ENCODE data around the gene CBLB.

CBLB gene

DNA sequence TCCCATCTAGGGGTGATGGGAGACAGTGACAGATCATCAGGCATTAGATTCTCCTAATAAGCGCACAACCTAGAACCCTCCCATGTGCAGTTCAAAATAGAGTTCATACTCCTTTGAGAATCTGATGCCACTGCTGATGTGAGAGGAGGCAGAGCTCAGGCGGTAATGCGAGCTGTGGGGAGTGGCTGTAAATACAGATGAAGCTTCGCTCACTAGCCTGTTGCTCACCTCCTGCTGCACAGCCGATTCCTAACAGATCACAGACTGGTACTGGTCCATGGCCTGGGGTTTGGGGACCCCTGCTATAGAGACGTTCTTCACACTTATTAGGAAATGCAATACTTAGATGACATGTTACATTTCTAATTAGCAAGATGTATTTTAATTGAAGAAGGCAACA lies 154.4 kb downstream of the CBLB start:
- no CpG with 5 or more reads among the region's 6 CpGs for WGBS, 2 donors (ENCODE audit: extremely low coverage in 2 of 2, insufficient read length in 2 of 2, insufficient replicate concordance in 1 of 2)
- Histone ChIP-seq H3K27me3 (ENCODE audit: control insufficient read depth in 3 of 3, insufficient read depth in 3 of 3, low read depth in 1 of 3, low read length in 3 of 3) (no peaks in the 10 kb centered on the region), H2AK5ac (ENCODE audit: low read depth, low read length) (no peak overlapping the region), H3K9me3 (replicated peaks in 1 of 2; ENCODE audit: control insufficient read depth in 2 of 2, insufficient read depth in 1 of 2, low read depth in 1 of 2, low read length in 2 of 2) (peaks cover 0 to 15% of the 10 kb centered on the region in 2 donors), H4K8ac (ENCODE audit: low read depth, low read length) (no peak overlapping the region), H2BK5ac (ENCODE audit: low read length) (no peak overlapping the region), H3K27ac (replicated peaks; ENCODE audit: low read length) (no peak overlapping the region), H3K4ac (ENCODE audit: low read length) (no peak overlapping the region), H3K4me2 (ENCODE audit: insufficient read depth, low read length, poor library complexity, severe bottlenecking) (no peak overlapping the region), H2AFZ (ENCODE audit: low read length) (no peak overlapping the region), H3K18ac (ENCODE audit: low read length) (no peak overlapping the region), H2BK15ac (ENCODE audit: low read length) (no peak overlapping the region), H2BK120ac (ENCODE audit: low read depth, low read length) (no peak overlapping the region), H4K91ac (ENCODE audit: low read depth, low read length, poor library complexity) (no peak overlapping the region), H3K9ac (ENCODE audit: low read depth, low read length, poor library complexity) (no peak overlapping the region), H3K4me3 (ENCODE audit: low read length in 2 of 2) (no peak overlapping the region), H3K79me1 (ENCODE audit: low read depth, low read length) (no peaks in the 10 kb centered on the region), H3K23ac (ENCODE audit: low read depth, low read length, poor library complexity) (no peak overlapping the region), H3K4me1 (ENCODE audit: control insufficient read depth in 2 of 2, insufficient read depth in 1 of 2, low read depth in 1 of 2, low read length in 2 of 2) (no peaks in the 10 kb centered on the region), H3K14ac (ENCODE audit: low read length) (no peak overlapping the region), H2BK12ac (ENCODE audit: low read length) (no peak overlapping the region), H3K36me3 (replicated peaks in 1 of 2; ENCODE audit: control insufficient read depth in 2 of 2, insufficient read depth in 2 of 2, low read length in 2 of 2) (peaks cover 3 to 63% of the 10 kb centered on the region in 2 donors)
- no peak for DNase-seq (ENCODE audit: low spot score)

DNA sequence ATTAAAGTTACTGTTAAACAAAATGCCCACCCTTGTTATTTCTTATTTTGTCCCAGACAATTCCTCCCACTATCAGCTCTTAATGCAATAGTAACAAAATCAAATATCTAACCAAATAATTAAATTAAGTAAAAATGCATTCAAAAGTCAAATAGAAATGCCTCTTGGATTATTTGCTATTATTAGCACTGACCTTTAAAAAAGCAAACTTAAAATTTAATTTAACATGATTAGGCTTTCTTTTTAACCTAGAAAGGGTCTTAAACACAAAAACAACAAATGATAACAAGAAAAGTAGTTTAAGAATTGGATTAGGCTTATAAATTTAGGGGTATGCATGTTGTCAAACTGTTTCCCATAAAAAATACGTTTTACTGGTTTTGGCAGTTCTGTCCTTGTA lies 159.8 kb downstream of the CBLB start:
- Histone ChIP-seq H3K9ac (ENCODE audit: low read depth, low read length, poor library complexity) (no peak overlapping the region), H2AK5ac (ENCODE audit: low read depth, low read length) (no peak overlapping the region), H2AFZ (ENCODE audit: low read length) (no peak overlapping the region), H3K23ac (ENCODE audit: low read depth, low read length, poor library complexity) (no peak overlapping the region), H2BK5ac (ENCODE audit: low read length) (no peak overlapping the region), H3K4me3 (ENCODE audit: low read length in 2 of 2) (no peak overlapping the region), H3K14ac (ENCODE audit: low read length) (no peak overlapping the region), H3K36me3 (replicated peaks in 1 of 2; ENCODE audit: control insufficient read depth in 2 of 2, insufficient read depth in 2 of 2, low read length in 2 of 2) (peaks cover under 1 to 29% of the 10 kb centered on the region in 2 donors), H3K4me1 (ENCODE audit: control insufficient read depth in 2 of 2, insufficient read depth in 1 of 2, low read depth in 1 of 2, low read length in 2 of 2) (no peaks in the 10 kb centered on the region), H2BK12ac (ENCODE audit: low read length) (no peak overlapping the region), H3K27me3 (ENCODE audit: control insufficient read depth in 3 of 3, insufficient read depth in 3 of 3, low read depth in 1 of 3, low read length in 3 of 3) (no peaks in the 10 kb centered on the region), H3K4me2 (ENCODE audit: insufficient read depth, low read length, poor library complexity, severe bottlenecking) (no peak overlapping the region), H4K91ac (ENCODE audit: low read depth, low read length, poor library complexity) (no peak overlapping the region), H2BK15ac (ENCODE audit: low read length) (no peak overlapping the region), H3K27ac (replicated peaks; ENCODE audit: low read length) (no peak overlapping the region), H3K4ac (ENCODE audit: low read length) (no peak overlapping the region), H3K79me1 (ENCODE audit: low read depth, low read length) (no peaks in the 10 kb centered on the region), H3K9me3 (replicated peaks in 1 of 2; ENCODE audit: control insufficient read depth in 2 of 2, insufficient read depth in 1 of 2, low read depth in 1 of 2, low read length in 2 of 2) (peaks cover 0 to 5% of the 10 kb centered on the region in 2 donors), H3K18ac (ENCODE audit: low read length) (no peak overlapping the region), H2BK120ac (ENCODE audit: low read depth, low read length) (no peak overlapping the region), H4K8ac (ENCODE audit: low read depth, low read length) (no peak overlapping the region)
- DNase-seq (ENCODE audit: low spot score), result no peak
- WGBS, 2 donors (ENCODE audit: extremely low coverage in 2 of 2, insufficient read length in 2 of 2, insufficient replicate concordance in 1 of 2), result no CpG with 5 or more reads among the region's 1 CpG

DNA sequence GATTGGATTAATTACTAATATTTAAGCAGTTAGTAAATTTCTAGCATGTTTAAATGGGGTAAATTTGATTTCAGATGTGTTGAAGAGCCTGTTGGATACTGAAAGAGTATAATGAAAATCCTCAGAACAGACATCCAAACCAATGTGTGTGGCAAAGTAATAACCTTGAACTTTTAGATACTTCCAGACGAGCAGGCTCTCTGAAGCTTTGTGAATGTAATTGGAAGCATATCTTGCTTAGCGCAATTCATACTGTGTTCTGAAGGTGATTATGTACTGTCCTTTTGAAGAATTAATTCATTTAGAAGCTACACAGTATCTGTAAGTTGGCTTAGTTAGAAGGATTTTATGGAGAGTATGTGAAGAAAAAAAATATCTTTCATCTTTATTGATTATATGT lies 161.8 kb downstream of the CBLB start:
- Histone ChIP-seq H3K23ac (ENCODE audit: low read depth, low read length, poor library complexity) (no peak overlapping the region), H2BK15ac (ENCODE audit: low read length) (no peak overlapping the region)

DNA sequence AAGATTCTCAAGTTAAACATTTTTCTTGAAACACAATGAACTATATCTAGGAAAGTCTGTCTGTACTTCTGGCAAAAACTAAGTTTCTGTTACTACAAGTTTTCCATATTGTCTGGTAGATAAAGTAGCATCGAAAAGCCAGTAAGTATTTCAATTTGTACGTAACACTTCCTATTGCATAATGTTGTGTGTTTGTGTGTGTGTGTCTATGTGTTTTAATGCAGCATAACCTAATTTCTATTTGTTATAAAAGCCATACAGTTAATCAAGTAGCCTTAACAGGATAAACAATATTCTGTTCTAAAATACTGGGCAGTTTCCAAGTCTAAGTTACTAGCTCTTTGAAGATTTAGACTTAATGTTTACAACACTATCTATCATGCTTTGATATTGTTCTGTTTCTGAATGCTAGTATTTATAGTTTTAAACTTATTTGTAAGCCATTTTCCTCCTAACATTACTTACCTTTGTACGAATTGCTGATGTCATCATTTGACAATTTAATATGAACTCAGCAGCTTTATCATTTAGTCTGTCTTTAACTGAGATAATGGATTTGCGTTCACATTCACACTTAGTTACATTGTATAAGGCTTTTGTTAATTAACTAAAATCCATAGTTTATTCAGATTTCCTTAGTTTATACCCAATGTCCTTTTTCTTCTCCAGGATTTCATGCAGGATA lies 163.9 kb downstream of the CBLB start:
- H3K9ac ChIP-seq (ENCODE audit: low read depth, low read length, poor library complexity), result no peak overlapping the region
- H3K23ac ChIP-seq (ENCODE audit: low read depth, low read length, poor library complexity), result no peak overlapping the region
- no peak for DNase-seq (ENCODE audit: low spot score)
- H3K36me3 ChIP-seq (replicated peaks in 1 of 2; ENCODE audit: control insufficient read depth in 2 of 2, insufficient read depth in 2 of 2, low read length in 2 of 2), result peaks cover 2 to 43% of the 10 kb centered on the region in 2 donors
- H3K4ac ChIP-seq (ENCODE audit: low read length), result no peak overlapping the region
- H2AK5ac ChIP-seq (ENCODE audit: low read depth, low read length), result no peak overlapping the region
- H3K18ac ChIP-seq (ENCODE audit: low read length), result no peak overlapping the region
- no peak overlapping the region for H2AFZ ChIP-seq (ENCODE audit: low read length)
- no peak overlapping the region for H4K8ac ChIP-seq (ENCODE audit: low read depth, low read length)
- no peak overlapping the region for H4K91ac ChIP-seq (ENCODE audit: low read depth, low read length, poor library complexity)
- no peak overlapping the region for H2BK120ac ChIP-seq (ENCODE audit: low read depth, low read length)
- no peak overlapping the region for H3K27ac ChIP-seq (replicated peaks; ENCODE audit: low read length)
- peaks cover 0 to 1% of the 10 kb centered on the region in 2 donors for H3K4me1 ChIP-seq (ENCODE audit: control insufficient read depth in 2 of 2, insufficient read depth in 1 of 2, low read depth in 1 of 2, low read length in 2 of 2)
- no peak overlapping the region for H3K14ac ChIP-seq (ENCODE audit: low read length)
- H2BK12ac ChIP-seq (ENCODE audit: low read length), result no peak overlapping the region
- no CpG with 5 or more reads among the region's 4 CpGs for WGBS, 2 donors (ENCODE audit: extremely low coverage in 2 of 2, insufficient read length in 2 of 2, insufficient replicate concordance in 1 of 2)
- H3K4me3 ChIP-seq (ENCODE audit: low read length in 2 of 2), result no peak overlapping the region
- H3K27me3 ChIP-seq (ENCODE audit: control insufficient read depth in 3 of 3, insufficient read depth in 3 of 3, low read depth in 1 of 3, low read length in 3 of 3), result no peaks in the 10 kb centered on the region
- no peak overlapping the region for H2BK15ac ChIP-seq (ENCODE audit: low read length)
- no peaks in the 10 kb centered on the region for H3K79me1 ChIP-seq (ENCODE audit: low read depth, low read length)
- no peaks in the 10 kb centered on the region for H3K9me3 ChIP-seq (replicated peaks in 1 of 2; ENCODE audit: control insufficient read depth in 2 of 2, insufficient read depth in 1 of 2, low read depth in 1 of 2, low read length in 2 of 2)
- H2BK5ac ChIP-seq (ENCODE audit: low read length), result no peak overlapping the region
- no peak overlapping the region for H3K4me2 ChIP-seq (ENCODE audit: insufficient read depth, low read length, poor library complexity, severe bottlenecking)

More for the DNA sequence above, 161.8 kb downstream of the CBLB start:
- Histone ChIP-seq H3K18ac (ENCODE audit: low read length) (no peak overlapping the region), H3K4me1 (ENCODE audit: control insufficient read depth in 2 of 2, insufficient read depth in 1 of 2, low read depth in 1 of 2, low read length in 2 of 2) (no peaks in the 10 kb centered on the region), H2AFZ (ENCODE audit: low read length) (no peak overlapping the region), H2BK120ac (ENCODE audit: low read depth, low read length) (no peak overlapping the region), H3K9ac (ENCODE audit: low read depth, low read length, poor library complexity) (no peak overlapping the region), H3K4ac (ENCODE audit: low read length) (no peak overlapping the region), H2BK12ac (ENCODE audit: low read length) (no peak overlapping the region), H3K27ac (replicated peaks; ENCODE audit: low read length) (no peak overlapping the region), H3K14ac (ENCODE audit: low read length) (no peak overlapping the region), H3K4me3 (ENCODE audit: low read length in 2 of 2) (no peak overlapping the region), H3K27me3 (ENCODE audit: control insufficient read depth in 3 of 3, insufficient read depth in 3 of 3, low read depth in 1 of 3, low read length in 3 of 3) (no peaks in the 10 kb centered on the region), H2BK5ac (ENCODE audit: low read length) (no peak overlapping the region), H3K4me2 (ENCODE audit: insufficient read depth, low read length, poor library complexity, severe bottlenecking) (no peak overlapping the region), H4K8ac (ENCODE audit: low read depth, low read length) (no peak overlapping the region), H3K36me3 (replicated peaks in 1 of 2; ENCODE audit: control insufficient read depth in 2 of 2, insufficient read depth in 2 of 2, low read length in 2 of 2) (peaks cover 2 to 35% of the 10 kb centered on the region in 2 donors), H3K79me1 (ENCODE audit: low read depth, low read length) (no peaks in the 10 kb centered on the region), H3K9me3 (replicated peaks in 1 of 2; ENCODE audit: control insufficient read depth in 2 of 2, insufficient read depth in 1 of 2, low read depth in 1 of 2, low read length in 2 of 2) (no peaks in the 10 kb centered on the region), H4K91ac (ENCODE audit: low read depth, low read length, poor library complexity) (no peak overlapping the region), H2AK5ac (ENCODE audit: low read depth, low read length) (no peak overlapping the region)
- no peak for DNase-seq (ENCODE audit: low spot score)
- no CpG with 5 or more reads among the region's 2 CpGs for WGBS, 2 donors (ENCODE audit: extremely low coverage in 2 of 2, insufficient read length in 2 of 2, insufficient replicate concordance in 1 of 2)
